ENCODE data around the gene SLC28A2.

DNA sequence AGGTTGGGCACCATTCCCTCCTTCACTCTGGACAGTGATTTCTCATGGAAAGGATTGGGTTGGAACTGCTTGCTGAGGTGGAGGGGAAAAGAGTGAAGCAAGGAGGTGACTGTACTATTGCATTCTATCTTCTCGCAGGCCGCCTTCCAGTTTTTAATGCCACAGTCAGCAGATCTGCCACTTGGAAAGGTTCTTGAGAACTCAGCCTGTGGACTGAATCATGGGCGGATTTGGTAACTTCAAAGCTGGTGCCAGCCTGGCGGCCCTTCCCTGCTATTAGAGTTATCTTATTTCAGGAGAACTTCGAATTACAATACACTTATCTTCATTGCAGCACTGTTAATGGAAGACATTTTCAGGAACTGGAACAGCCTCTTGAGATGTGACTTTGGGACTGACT, 23.1 kb upstream of the SLC28A2 start:
- TF ChIP-seq, protein P1, sequence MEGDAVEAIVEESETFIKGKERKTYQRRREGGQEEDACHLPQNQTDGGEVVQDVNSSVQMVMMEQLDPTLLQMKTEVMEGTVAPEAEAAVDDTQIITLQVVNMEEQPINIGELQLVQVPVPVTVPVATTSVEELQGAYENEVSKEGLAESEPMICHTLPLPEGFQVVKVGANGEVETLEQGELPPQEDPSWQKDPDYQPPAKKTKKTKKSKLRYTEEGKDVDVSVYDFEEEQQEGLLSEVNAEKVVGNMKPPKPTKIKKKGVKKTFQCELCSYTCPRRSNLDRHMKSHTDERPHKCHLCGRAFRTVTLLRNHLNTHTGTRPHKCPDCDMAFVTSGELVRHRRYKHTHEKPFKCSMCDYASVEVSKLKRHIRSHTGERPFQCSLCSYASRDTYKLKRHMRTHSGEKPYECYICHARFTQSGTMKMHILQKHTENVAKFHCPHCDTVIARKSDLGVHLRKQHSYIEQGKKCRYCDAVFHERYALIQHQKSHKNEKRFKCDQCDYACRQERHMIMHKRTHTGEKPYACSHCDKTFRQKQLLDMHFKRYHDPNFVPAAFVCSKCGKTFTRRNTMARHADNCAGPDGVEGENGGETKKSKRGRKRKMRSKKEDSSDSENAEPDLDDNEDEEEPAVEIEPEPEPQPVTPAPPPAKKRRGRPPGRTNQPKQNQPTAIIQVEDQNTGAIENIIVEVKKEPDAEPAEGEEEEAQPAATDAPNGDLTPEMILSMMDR (IDR thresholded peaks at IDR 0.05): no peak
- TF ChIP-seq EP300 (IDR thresholded peaks at IDR 0.05) (no peak), POLR2AphosphoS5 (IDR thresholded peaks at IDR 0.05) (no peak)
